Thyroid gland (tissue), 4 donors: ENCODE measurements around the gene ANXA2. TPM values are rescaled to one million over a fixed set of nuclear protein-coding genes. Genes with fewer than 3 reads are reported as not detected.

Experiments
- DNase-seq, 2 donors: peaks; one replicate each; pipeline ENCODE4 v3.0.0-alpha.2; 2019
- H3K27ac ChIP-seq, 3 donors: fragments of 200-600 bp; sonication (generic); 1 replicate in 2 of 3; 2 replicates in 1 of 3; pipeline ENCODE4 v1.5.1; 2016 to 2019; ENCODE audit warnings: mild to moderate bottlenecking in 1 of 3, moderate library complexity in 1 of 3
- H3K27me3 ChIP-seq: fragments of 200-600 bp; sonication (generic); one replicate; pipeline ENCODE4 v1.5.1; 2019
- H3K36me3 ChIP-seq, 2 donors: fragments of 200-600 bp; sonication (generic); one replicate each; pipeline ENCODE4 v1.5.1; 2016 to 2019
- H3K4me1 ChIP-seq, 2 donors: fragments of 200-600 bp; sonication (generic); one replicate each; pipeline ENCODE4 v1.5.1; 2017 to 2019
- H3K4me3 ChIP-seq, 3 donors: fragments of 200-600 bp; sonication (generic); replicated peaks in 1 of 3; 1 replicate in 2 of 3; 2 replicates in 1 of 3; pipeline ENCODE4 v1.5.1; 2016; ENCODE audit warnings: mild to moderate bottlenecking in 1 of 3
- H3K9me3 ChIP-seq: fragments of 200-600 bp; sonication (generic); one replicate; pipeline ENCODE4 v1.5.1; 2017
- POLR2A ChIP-seq, 2 donors: fragments of 450-650 bp; IDR thresholded peaks; one replicate each; pipeline ENCODE4 v1.6.1; 2017; ENCODE audit warnings: antibody characterized with exemption in 2 of 2, mild to moderate bottlenecking in 2 of 2, moderate library complexity in 1 of 2
- WGBS, 2 donors: methylation state at CpG; one replicate each; pipeline ENCODE4 v1.1.5; 2017; 5-methylcytosine and 5-hydroxymethylcytosine counted together
- intact Hi-C: fragments of 100-400 bp; cut with DNase I; formaldehyde crosslinking; loops from one replicate; pipeline ENCODE4 v1.15.1; 2023
- total RNA-seq, 4 donors: library from RNA; depleted of rRNA; stranded (reverse); fragments of >200 nt; gene quantifications; one replicate each; pipeline ENCODE4 v1.2.3, GENCODE V29; 2016
- TF ChIP-seq, protein P1 (sequence below), 6 experiments: fragments of 200-600 bp in 3 of 6; fragments of 450-650 bp in 3 of 6; sonication (generic) in 3 of 6; IDR thresholded peaks; one replicate each; pipeline ENCODE4 v1.5.1; 2016 to 2019; ENCODE audit warnings: antibody characterized with exemption in 6 of 6, mild to moderate bottlenecking in 2 of 6, inconsistent platforms in 1 of 6, moderate library complexity in 1 of 6

The ANXA2 gene
- total RNA-seq, 4 donors from 2014 or later, result 436 to 796 (median 612) TPM

DNA sequence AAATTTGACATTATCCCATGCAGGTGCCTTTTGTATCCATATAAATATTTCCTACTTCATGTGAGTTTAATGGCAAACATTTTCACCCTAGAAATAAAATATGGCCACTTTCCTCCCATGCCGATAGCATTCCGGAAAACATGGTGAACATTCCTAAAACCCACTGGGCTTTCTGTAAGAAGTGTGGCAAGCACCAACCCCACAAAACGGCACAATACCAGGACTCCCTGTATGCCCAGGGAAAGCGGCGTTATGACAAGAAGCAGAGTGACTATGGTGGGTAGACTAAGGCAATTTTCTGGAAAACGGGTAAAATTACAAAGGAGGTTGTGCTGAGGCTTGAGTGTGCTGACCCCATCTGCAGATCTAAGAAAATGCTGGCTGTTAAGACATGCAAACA lies 7.6 kb downstream of the ANXA2 start:
- peak overlapping the region in 2 of 3 donors; percentile 98 to 99 for H3K27ac ChIP-seq
- H3K4me3 ChIP-seq, result no peak overlapping the region
- no peak for TF ChIP-seq POLR2A (IDR thresholded peaks at IDR 0.05)
- TF ChIP-seq, protein P1, sequence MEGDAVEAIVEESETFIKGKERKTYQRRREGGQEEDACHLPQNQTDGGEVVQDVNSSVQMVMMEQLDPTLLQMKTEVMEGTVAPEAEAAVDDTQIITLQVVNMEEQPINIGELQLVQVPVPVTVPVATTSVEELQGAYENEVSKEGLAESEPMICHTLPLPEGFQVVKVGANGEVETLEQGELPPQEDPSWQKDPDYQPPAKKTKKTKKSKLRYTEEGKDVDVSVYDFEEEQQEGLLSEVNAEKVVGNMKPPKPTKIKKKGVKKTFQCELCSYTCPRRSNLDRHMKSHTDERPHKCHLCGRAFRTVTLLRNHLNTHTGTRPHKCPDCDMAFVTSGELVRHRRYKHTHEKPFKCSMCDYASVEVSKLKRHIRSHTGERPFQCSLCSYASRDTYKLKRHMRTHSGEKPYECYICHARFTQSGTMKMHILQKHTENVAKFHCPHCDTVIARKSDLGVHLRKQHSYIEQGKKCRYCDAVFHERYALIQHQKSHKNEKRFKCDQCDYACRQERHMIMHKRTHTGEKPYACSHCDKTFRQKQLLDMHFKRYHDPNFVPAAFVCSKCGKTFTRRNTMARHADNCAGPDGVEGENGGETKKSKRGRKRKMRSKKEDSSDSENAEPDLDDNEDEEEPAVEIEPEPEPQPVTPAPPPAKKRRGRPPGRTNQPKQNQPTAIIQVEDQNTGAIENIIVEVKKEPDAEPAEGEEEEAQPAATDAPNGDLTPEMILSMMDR (IDR thresholded peaks at IDR 0.05), result no peak
- 85 to 86% methylated on average over 6 of the region's 6 CpGs for WGBS, 2 donors
- intact Hi-C loops, result no loop called here
- peaks cover 60 to 67% of the 10 kb centered on the region in 2 donors for H3K4me1 ChIP-seq
- no peak for DNase-seq
- H3K9me3 ChIP-seq, result no peaks in the 10 kb centered on the region
- H3K36me3 ChIP-seq, result peaks cover 0 to 3% of the 10 kb centered on the region in 2 donors
- no peaks in the 10 kb centered on the region for H3K27me3 ChIP-seq

GRCh38 chr15:60389261-60390077 lies 8.3 kb downstream of the ANXA2 start:
- 43 to 45% methylated on average over 8 of the region's 8 CpGs for WGBS, 2 donors
- intact Hi-C loops, result no loop called here
- Histone ChIP-seq H3K9me3 (no peaks in the 10 kb centered on the region), H3K36me3 (peaks cover 0 to 3% of the 10 kb centered on the region in 2 donors), H3K4me1 (peaks cover 52 to 60% of the 10 kb centered on the region in 2 donors), H3K27me3 (no peaks in the 10 kb centered on the region), H3K27ac (peak overlapping the region in 2 of 3 donors; percentile 10 to 18), H3K4me3 (no peak overlapping the region)
- no peak for DNase-seq
- TF ChIP-seq, protein P1 (IDR thresholded peaks at IDR 0.05), result no peak
- no peak for TF ChIP-seq POLR2A (IDR thresholded peaks at IDR 0.05)

DNA sequence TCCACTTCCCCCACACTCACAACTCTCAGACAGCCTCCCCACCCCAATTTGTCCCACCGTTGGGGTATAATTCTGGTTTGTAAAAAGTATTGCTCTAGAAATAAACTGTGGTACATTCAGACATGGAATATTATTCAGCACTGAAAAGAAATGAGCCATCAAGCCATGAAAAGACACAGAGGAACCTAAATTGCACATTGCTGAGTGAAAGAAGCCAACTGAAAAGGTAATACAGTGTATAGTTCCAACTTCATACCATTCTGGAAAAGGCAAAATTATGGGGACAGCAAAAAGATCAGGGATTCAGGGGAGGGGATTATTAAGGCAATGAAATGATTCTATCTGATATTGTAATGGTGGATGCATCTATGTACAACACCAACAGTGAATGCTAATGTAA lies 10.5 kb downstream of the ANXA2 start:
- H3K27ac ChIP-seq, result no peak overlapping the region
- 93 to 96% methylated on average over 1 of the region's 1 CpG for WGBS, 2 donors
- H3K4me1 ChIP-seq, result peaks cover 33 to 42% of the 10 kb centered on the region in 2 donors

DNA sequence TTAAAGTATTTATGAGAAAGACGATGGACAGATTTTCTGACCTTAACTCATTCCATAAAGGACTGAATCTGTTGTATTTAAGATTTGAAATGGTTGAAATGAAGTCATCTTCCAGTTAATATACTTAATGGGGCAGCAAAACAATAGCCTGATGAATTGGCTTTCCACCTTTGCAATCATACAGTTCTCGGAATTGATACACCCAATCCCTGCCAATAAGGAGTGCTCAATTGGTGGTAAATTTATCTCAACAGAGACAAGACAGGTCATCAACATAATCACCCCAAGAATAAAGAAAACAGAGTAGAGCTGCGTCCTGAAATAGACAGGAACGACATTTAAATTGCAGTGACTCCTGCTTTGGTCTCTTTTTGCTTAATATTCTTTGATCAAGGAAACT lies 11.2 kb downstream of the ANXA2 start:
- H3K27ac ChIP-seq, result no peak overlapping the region
- H3K9me3 ChIP-seq, result no peaks in the 10 kb centered on the region
- intact Hi-C loops, result no loop called here
- no peaks in the 10 kb centered on the region for H3K27me3 ChIP-seq
- WGBS, 2 donors, result 83 to 87% methylated on average over 4 of the region's 4 CpGs
- H3K4me3 ChIP-seq, result no peak overlapping the region
- peaks cover 30 to 40% of the 10 kb centered on the region in 2 donors for H3K4me1 ChIP-seq
- no peak for DNase-seq
- H3K36me3 ChIP-seq, result peaks cover 0 to 3% of the 10 kb centered on the region in 2 donors
- TF ChIP-seq, protein P1 (IDR thresholded peaks at IDR 0.05), result no peak
- no peak for TF ChIP-seq POLR2A (IDR thresholded peaks at IDR 0.05)

More for the DNA sequence above, 10.5 kb downstream of the ANXA2 start:
- peaks cover 0 to 3% of the 10 kb centered on the region in 2 donors for H3K36me3 ChIP-seq
- no peaks in the 10 kb centered on the region for H3K27me3 ChIP-seq
- no peak overlapping the region for H3K4me3 ChIP-seq
- intact Hi-C loops, result no loop called here
- DNase-seq, result no peak
- H3K9me3 ChIP-seq, result no peaks in the 10 kb centered on the region
- TF ChIP-seq POLR2A (IDR thresholded peaks at IDR 0.05), result no peak
- TF ChIP-seq, protein P1 (IDR thresholded peaks at IDR 0.05), result no peak
